Endothelial cell of umbilical vein (primary cell): ENCODE results near the gene SLC6A20. TPM values are rescaled to one million over a fixed set of nuclear protein-coding genes. Genes with fewer than 3 reads are reported as not detected.

Source experiments
- BruUV-seq: library from RNA; stranded (reverse); fragments of 400-500 nt; replicated peaks from 2 replicates; lab custom pipeline; 2021; lab: Mats Ljungman, UMichigan
- CTCF ChIA-PET: fragments of 300-600, 350-600 bp; sonication (Branson Sonifier 250); formaldehyde crosslinking; loops from one replicate; lab custom pipeline; 2021; ENCODE audit warnings: antibody characterized with exemption, inconsistent platforms; lab: Charles Lee
- POLR2A ChIA-PET: fragments of 300-600, 350-600 bp; sonication (Branson Sonifier 250); formaldehyde crosslinking; loops from one replicate; lab custom pipeline; 2021; ENCODE audit warnings: antibody characterized with exemption, inconsistent platforms; lab: Charles Lee
- DNase-seq: peaks from one replicate; pipeline ENCODE4 v3.0.0-alpha.2; 2011; ENCODE audit warnings: low read depth, low spot score
- FAIRE-seq: peaks from 2 replicates; lab custom pipeline; 2011; peaks lifted over from hg19 to GRCh38; lab: Jason Lieb, UNC
- H2AFZ ChIP-seq: 2 replicates; pipeline ENCODE4 v1.6.0; 2012; ENCODE audit warnings: low read depth, low read length, control low read depth, inconsistent platforms
- H3K27ac ChIP-seq: 2 replicates; pipeline ENCODE4 v1.5.1; 2011; ENCODE audit warnings: low read depth, mild to moderate bottlenecking, control low read depth, low read length, moderate library complexity; ENCODE audit not compliant: insufficient read depth
- H3K27me3 ChIP-seq, 2 experiments: 2 replicates each; pipeline versions ENCODE4 v1.6.0 to v1.6.1; 2011; ENCODE audit warnings: low read length in 2 of 2, mixed read lengths in 1 of 2; ENCODE audit not compliant: control insufficient read depth in 2 of 2, insufficient read depth in 2 of 2
- H3K36me3 ChIP-seq, 2 experiments: 2 replicates in 1 of 2; 3 replicates in 1 of 2; pipeline ENCODE4 v1.5.1; 2011; ENCODE audit warnings: low read length in 2 of 2, mild to moderate bottlenecking in 1 of 2, moderate library complexity in 1 of 2; ENCODE audit not compliant: control insufficient read depth in 2 of 2, insufficient read depth in 2 of 2; ENCODE audit errors: extremely low read depth in 1 of 2
- H3K4me1 ChIP-seq: 3 replicates; pipeline ENCODE4 v1.5.1; 2011; ENCODE audit warnings: mild to moderate bottlenecking, low read length; ENCODE audit not compliant: control insufficient read depth, insufficient read depth; ENCODE audit errors: extremely low read depth
- H3K4me2 ChIP-seq: 2 replicates; pipeline ENCODE4 v1.6.1; 2011; ENCODE audit warnings: low read length, control low read depth, mixed read lengths; ENCODE audit not compliant: insufficient read depth
- H3K4me3 ChIP-seq, 3 experiments: fragments of 200-600 bp in 1 of 3; sonication (generic), shearing (Covaris generic) in 1 of 3; replicated peaks in 1 of 3; 2 replicates each; pipeline ENCODE4 v1.5.1; 2011 to 2016; ENCODE audit warnings: control low read depth in 3 of 3, low read length in 3 of 3, mild to moderate bottlenecking in 2 of 3, inconsistent platforms in 1 of 3, low read depth in 1 of 3, moderate library complexity in 1 of 3; ENCODE audit not compliant: insufficient read depth in 1 of 3
- H3K79me2 ChIP-seq: 2 replicates; pipeline ENCODE4 v1.6.0; 2012; ENCODE audit warnings: low read length, inconsistent platforms; ENCODE audit not compliant: control insufficient read depth, insufficient read depth
- H3K9ac ChIP-seq: replicated peaks from 2 replicates; pipeline ENCODE3; 2011; ENCODE audit warnings: low read length, control low read depth; ENCODE audit not compliant: insufficient read depth; ENCODE audit errors: extremely low read depth
- H3K9me1 ChIP-seq: replicated peaks from 3 replicates; pipeline ENCODE4 v1.6.0; 2011; ENCODE audit warnings: mild to moderate bottlenecking, low read length; ENCODE audit not compliant: control insufficient read depth, insufficient read depth; ENCODE audit errors: extremely low read depth
- H3K9me3 ChIP-seq: replicated peaks from 2 replicates; pipeline ENCODE4 v1.5.1; 2012; ENCODE audit warnings: low read length, inconsistent platforms; ENCODE audit not compliant: control insufficient read depth, insufficient read depth
- H4K20me1 ChIP-seq: replicated peaks from 2 replicates; pipeline ENCODE3; 2011; ENCODE audit warnings: mild to moderate bottlenecking, low read length; ENCODE audit not compliant: control insufficient read depth, insufficient read depth; ENCODE audit errors: extremely low read depth
- JUN ChIP-seq: IDR thresholded peaks from 2 replicates; pipeline ENCODE4 v1.6.1; 2011; ENCODE audit warnings: borderline replicate concordance, low read depth; ENCODE audit not compliant: insufficient read length, insufficient read depth
- MYC ChIP-seq: IDR thresholded peaks from one replicate; pipeline ENCODE4 v1.6.1; 2011; ENCODE audit warnings: mild to moderate bottlenecking, low read depth, low read length
- POLR2AphosphoS5 ChIP-seq: IDR thresholded peaks from 2 replicates; pipeline ENCODE4 v1.6.1; 2012; ENCODE audit warnings: low read depth, mild to moderate bottlenecking, control low read depth, low read length, moderate library complexity; ENCODE audit not compliant: insufficient read depth
- dilution Hi-C: fragments of 300-500 bp; cut with MboI; formaldehyde crosslinking; loops from one replicate; pipeline ENCODE4 v1.15.0; 2019; ENCODE audit warnings: low sequenced_read_pairs; ENCODE audit not compliant: extremely low pct_ligation_motif_present
- intact Hi-C: fragments of 100-400 bp; cut with micrococcal nuclease; formaldehyde crosslinking; loops from one replicate; pipeline ENCODE4 v1.10.0; 2022
- polyA plus RNA-seq, 4 experiments: library from polyadenylated mRNA; depleted of rRNA in 3 of 4; stranded (reverse) in 3 of 4; unstranded in 1 of 4; fragments of >200 nt; gene quantifications; 2 replicates each; pipeline versions ENCODE4 v1.2.1 to v1.2.3, GENCODE V29; 2011 to 2012; ENCODE audit warnings: missing spikeins in 1 of 4
- total RNA-seq: library from RNA; stranded (reverse); gene quantifications from 2 replicates; pipeline ENCODE4 v1.2.3, GENCODE V29; 2021
- TF ChIP-seq, protein P1 (sequence below): IDR thresholded peaks from 2 replicates; pipeline ENCODE4 v1.6.1; 2011; ENCODE audit not compliant: insufficient read depth, insufficient read length

The SLC6A20 gene
- total and polyA plus RNA-seq, 2 donors (not counting 3 experiments of a cell fraction or from before 2014, with no cell fraction given), result not detected

DNA sequence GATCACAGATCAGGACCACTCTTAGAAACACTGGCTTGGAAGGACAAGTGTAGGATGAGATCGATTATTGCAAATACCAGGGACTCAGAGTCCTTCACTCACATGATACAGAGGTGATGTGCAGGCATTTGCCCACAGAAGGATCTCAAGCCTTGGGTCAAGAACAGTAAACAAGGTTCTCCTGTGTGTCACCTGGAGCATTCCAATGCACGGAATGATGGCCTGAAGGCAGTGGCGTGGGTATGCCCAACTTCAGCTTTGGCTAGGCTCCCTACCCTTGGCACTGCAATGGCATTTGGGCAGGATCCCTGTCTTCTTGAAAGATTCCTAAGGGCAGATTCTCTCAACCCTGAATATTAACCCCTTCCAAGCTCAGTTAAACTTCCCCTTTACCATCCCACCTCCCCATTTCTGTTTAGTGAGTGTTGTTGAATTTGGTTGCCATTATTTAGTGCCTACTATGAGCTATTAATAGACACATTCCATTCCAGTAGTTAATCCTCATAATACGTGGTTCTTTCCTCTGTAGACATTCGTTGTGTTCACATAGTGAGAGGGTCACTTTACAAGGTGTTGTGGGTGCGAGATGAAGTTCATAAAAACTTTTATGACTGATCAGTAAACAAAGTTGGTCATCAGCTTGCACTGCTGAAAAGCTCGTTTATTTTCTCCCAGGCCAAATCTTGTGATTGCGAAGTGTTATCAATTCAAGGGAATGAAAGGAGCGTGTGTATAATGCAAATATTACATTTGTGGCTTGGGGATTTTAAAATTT lies 46.7 kb upstream of the SLC6A20 start:
- intact Hi-C loops (loop anchor here (1.0 kb wide), 2 partner anchors 25 to 236 kb away; no protein-coding TSS in a partner anchor), dilution Hi-C loops (no loop called here)
- no peaks in the 10 kb centered on the region for H3K79me2 ChIP-seq
- H3K9me1 ChIP-seq, result no peaks in the 10 kb centered on the region
- H4K20me1 ChIP-seq, result no peaks in the 10 kb centered on the region
- no peaks in the 10 kb centered on the region for H3K36me3 ChIP-seq
- H3K27me3 ChIP-seq, result peaks cover 5 to 18% of the 10 kb centered on the region in 2 experiments
- CTCF ChIA-PET, result interaction anchor here (1.1 to 2.5 kb wide), 2 partner anchors 25 to 183 kb away, joined by 3 to 7 read pairs; no protein-coding TSS in a partner anchor
- no peak for FAIRE-seq
- H2AFZ ChIP-seq, result no peak overlapping the region
- no peaks in the 10 kb centered on the region for H3K9me3 ChIP-seq
- no peak for DNase-seq
- TF ChIP-seq MYC (no peak), POLR2AphosphoS5 (no peak), JUN (no peak)
- TF ChIP-seq, protein P1, sequence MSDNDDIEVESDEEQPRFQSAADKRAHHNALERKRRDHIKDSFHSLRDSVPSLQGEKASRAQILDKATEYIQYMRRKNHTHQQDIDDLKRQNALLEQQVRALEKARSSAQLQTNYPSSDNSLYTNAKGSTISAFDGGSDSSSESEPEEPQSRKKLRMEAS, result no peak
- no peak overlapping the region for H3K9ac ChIP-seq
- H3K27ac ChIP-seq, result no peak overlapping the region
- no peak overlapping the region for H3K4me3 ChIP-seq
- H3K4me1 ChIP-seq, result peaks cover 5% of the 10 kb centered on the region
- POLR2A ChIA-PET, result interaction anchor here (0.6 kb wide), 1 partner anchor 1253 kb away, joined by 8 read pairs; no protein-coding TSS in a partner anchor
- no TSS peak for BruUV-seq
- H3K4me2 ChIP-seq, result no peak overlapping the region
